Lung (tissue), 12 donors: Measurements from ENCODE around the gene GFM1. TPM values are rescaled to one million over a fixed set of nuclear protein-coding genes. Genes with fewer than 3 reads are reported as not detected.
A peak's percentile ranks its signal among the peaks of the same experiment; 100 is the strongest.

Source experiments
- ATAC-seq: fragments of 200-7000 bp; cut with Tn5 transposase; one replicate; pipeline ENCODE4 v1.9.1; 2020; ENCODE audit warnings: moderate number of reproducible peaks; ENCODE audit not compliant: insufficient read depth, low FRiP score
- DNase-seq, 3 donors: peaks; one replicate each; pipeline ENCODE4 v3.0.0-alpha.2; 2013 to 2017
- H3K27ac ChIP-seq, 2 donors: one replicate each; pipeline ENCODE4 v1.5.1; 2013; ENCODE audit warnings: mild to moderate bottlenecking in 2 of 2, moderate library complexity in 2 of 2, control low read depth in 1 of 2, inconsistent platforms in 1 of 2, low read depth in 1 of 2, low read length in 1 of 2
- H3K27me3 ChIP-seq, 3 donors: one replicate each; pipeline ENCODE4 v1.5.1; 2013; ENCODE audit warnings: low read length in 2 of 3; ENCODE audit not compliant: control insufficient read depth in 3 of 3, insufficient read depth in 3 of 3
- H3K36me3 ChIP-seq, 4 donors: one replicate each; pipeline ENCODE4 v1.5.1; 2013; ENCODE audit warnings: low read length in 4 of 4, mild to moderate bottlenecking in 1 of 4, moderate library complexity in 1 of 4; ENCODE audit not compliant: control insufficient read depth in 4 of 4, insufficient read depth in 4 of 4
- H3K4me1 ChIP-seq, 5 donors: one replicate each; pipeline ENCODE4 v1.5.1; 2013; ENCODE audit warnings: low read length in 5 of 5, mild to moderate bottlenecking in 2 of 5, moderate library complexity in 1 of 5; ENCODE audit not compliant: control insufficient read depth in 5 of 5, insufficient read depth in 5 of 5
- H3K4me3 ChIP-seq: one replicate; pipeline ENCODE4 v1.5.1; 2013; ENCODE audit warnings: mild to moderate bottlenecking, control low read depth, moderate library complexity
- H3K9ac ChIP-seq, 2 donors: one replicate each; pipeline ENCODE4 v1.5.1; 2013; ENCODE audit warnings: low read length in 2 of 2, control low read depth in 1 of 2; ENCODE audit not compliant: insufficient read depth in 1 of 2
- H3K9me3 ChIP-seq, 4 donors: one replicate each; pipeline ENCODE4 v1.5.1; 2013; ENCODE audit warnings: low read length in 3 of 4, mild to moderate bottlenecking in 1 of 4, moderate library complexity in 1 of 4; ENCODE audit not compliant: control insufficient read depth in 4 of 4, insufficient read depth in 3 of 4
- WGBS, 2 donors: extraction: QIAGEN DNeasy Blood & Tissue Kit; methylation state at CpG; one replicate each; pipeline ENCODE4 v1.1.7; 2013; 5-methylcytosine and 5-hydroxymethylcytosine counted together
- polyA plus RNA-seq, 2 donors: library from polyadenylated mRNA; stranded (reverse); fragments of 200-250 nt; gene quantifications; one replicate each; pipeline ENCODE4 v1.2.1, GENCODE V29; 2013
- total RNA-seq, 2 donors: library from RNA; depleted of rRNA in 1 of 2; stranded (reverse); fragments of >200 nt in 1 of 2; gene quantifications; one replicate each; pipeline ENCODE4 v1.2.1, GENCODE V29; 2014 to 2021
- TF ChIP-seq, protein P1 (sequence below): IDR thresholded peaks from 2 replicates; pipeline ENCODE4 v1.5.1; 2012; ENCODE audit warnings: mild to moderate bottlenecking; ENCODE audit errors: control extremely low read depth, extremely low read depth
- donor health status: control.
- donor health status: control.
- donor health status: Bipolar disorder and iron deficiency.
- donor health status: healthy.
- donor health status: DM: yes; HTN: yes; CAD: no.

The GFM1 gene
- total and polyA plus RNA-seq, 4 donors = 16.2 to 66.1 (median 31.4) TPM

DNA sequence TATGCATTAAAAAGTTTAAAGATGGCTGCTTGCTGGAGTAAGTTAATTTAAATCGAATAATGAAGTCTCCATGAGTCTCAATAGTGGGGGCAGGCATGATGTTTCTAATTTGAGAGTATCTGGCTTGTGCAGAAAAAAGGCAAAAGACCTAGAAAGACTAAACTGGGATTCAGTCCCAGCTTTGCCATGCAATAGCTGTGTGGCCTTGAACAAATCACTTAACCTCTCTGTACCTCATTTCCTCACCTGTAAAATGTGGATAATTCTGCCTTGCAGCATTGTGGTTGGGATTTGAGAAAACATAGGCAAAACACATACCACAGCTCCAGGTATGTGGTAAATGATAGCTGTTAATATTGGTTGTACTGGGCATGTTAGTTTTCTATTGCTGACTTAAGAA is 19.5 kb downstream of the GFM1 start:
- 93% methylated on average over 1 of the region's 1 CpG for whole genome bisulfite sequencing, 2 donors
- Histone ChIP-seq H3K27ac (no peak overlapping the region), H3K36me3 (peaks cover 20 to 51% (median 29%) of the 10 kb centered on the region in 4 donors), H3K9me3 (no peaks in the 10 kb centered on the region), H3K4me3 (no peak overlapping the region), H3K9ac (no peak overlapping the region), H3K4me1 (peaks cover 0 to 32% (median 0%) of the 10 kb centered on the region in 5 donors), H3K27me3 (no peaks in the 10 kb centered on the region)
- TF ChIP-seq, protein P1, sequence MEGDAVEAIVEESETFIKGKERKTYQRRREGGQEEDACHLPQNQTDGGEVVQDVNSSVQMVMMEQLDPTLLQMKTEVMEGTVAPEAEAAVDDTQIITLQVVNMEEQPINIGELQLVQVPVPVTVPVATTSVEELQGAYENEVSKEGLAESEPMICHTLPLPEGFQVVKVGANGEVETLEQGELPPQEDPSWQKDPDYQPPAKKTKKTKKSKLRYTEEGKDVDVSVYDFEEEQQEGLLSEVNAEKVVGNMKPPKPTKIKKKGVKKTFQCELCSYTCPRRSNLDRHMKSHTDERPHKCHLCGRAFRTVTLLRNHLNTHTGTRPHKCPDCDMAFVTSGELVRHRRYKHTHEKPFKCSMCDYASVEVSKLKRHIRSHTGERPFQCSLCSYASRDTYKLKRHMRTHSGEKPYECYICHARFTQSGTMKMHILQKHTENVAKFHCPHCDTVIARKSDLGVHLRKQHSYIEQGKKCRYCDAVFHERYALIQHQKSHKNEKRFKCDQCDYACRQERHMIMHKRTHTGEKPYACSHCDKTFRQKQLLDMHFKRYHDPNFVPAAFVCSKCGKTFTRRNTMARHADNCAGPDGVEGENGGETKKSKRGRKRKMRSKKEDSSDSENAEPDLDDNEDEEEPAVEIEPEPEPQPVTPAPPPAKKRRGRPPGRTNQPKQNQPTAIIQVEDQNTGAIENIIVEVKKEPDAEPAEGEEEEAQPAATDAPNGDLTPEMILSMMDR = no peak
- ATAC-seq (no peak), DNase-seq (no peak)

- no peak overlapping the region for H3K27ac ChIP-seq
- WGBS, 2 donors = 67 to 71% methylated on average over 3 of the region's 3 CpGs
- ATAC-seq = no peak
Observed at GRCh38 chr3:158666416-158666815, 22.1 kb downstream of the GFM1 start.

GRCh38 chr3:158668506-158668905 is 24.2 kb downstream of the GFM1 start:
- DNase-seq = peak in 2 of 3 donors; percentile 41 to 63
- Histone ChIP-seq H3K9ac (peak overlapping the region in 1 of 2 donors; percentile 73), H3K36me3 (peaks cover 12 to 44% (median 21%) of the 10 kb centered on the region in 4 donors), H3K9me3 (no peaks in the 10 kb centered on the region), H3K27ac (no peak overlapping the region), H3K4me3 (no peak overlapping the region), H3K4me1 (peaks cover 0 to 31% (median 1%) of the 10 kb centered on the region in 5 donors), H3K27me3 (no peaks in the 10 kb centered on the region)
- no peak for ATAC-seq
- 54 to 61% methylated on average over 2 of the region's 2 CpGs for WGBS, 2 donors
- TF ChIP-seq, protein P1 = no peak

More at GRCh38 chr3:158666416-158666815, 22.1 kb downstream of the GFM1 start:
- Histone ChIP-seq H3K4me3 (no peak overlapping the region), H3K9me3 (no peaks in the 10 kb centered on the region), H3K9ac (peak overlapping the region in 1 of 2 donors; percentile 30), H3K36me3 (peaks cover 14 to 52% (median 24%) of the 10 kb centered on the region in 4 donors), H3K4me1 (peaks cover 0 to 42% (median 0%) of the 10 kb centered on the region in 5 donors), H3K27me3 (no peaks in the 10 kb centered on the region)
- TF ChIP-seq, protein P1 = no peak
- peak in 2 of 3 donors; percentile 72 for DNase-seq

GRCh38 chr3:158671821-158672214 is 27.5 kb downstream of the GFM1 start:
- ATAC-seq (peak; percentile 6), DNase-seq (peak in 1 of 3 donors; percentile 51)
- Histone ChIP-seq H3K4me3 (peak overlapping the region; percentile 47), H3K9ac (peak overlapping the region; percentile 80 to 88), H3K9me3 (no peaks in the 10 kb centered on the region), H3K27ac (peak overlapping the region; percentile 34 to 87), H3K4me1 (peaks cover 0 to 22% (median 1%) of the 10 kb centered on the region in 5 donors), H3K27me3 (no peaks in the 10 kb centered on the region), H3K36me3 (peaks cover 5 to 25% (median 16%) of the 10 kb centered on the region in 4 donors)
- TF ChIP-seq, protein P1 = no peak
- WGBS, 2 donors = 1 to 9% methylated on average over 6 of the region's 6 CpGs
